Measurements from ENCODE around the gene RTKN.

- TF ChIP-seq CTCF (IDR thresholded peaks at IDR 0.05) (no peak), POLR2A (IDR thresholded peaks at IDR 0.05) (no peak), POLR2AphosphoS5 (IDR thresholded peaks at IDR 0.05) (no peak)
Measured at GRCh38 chr2:74387346-74387745, 54.4 kb downstream of the RTKN start.

Measured in upper lobe of left lung (tissue), 4 donors.